PC-9 (cell line): Measurements from ENCODE around the gene B4GALNT1. TPM values are rescaled to one million over a fixed set of nuclear protein-coding genes. Genes with fewer than 3 reads are reported as not detected.

Experiments used
- BruUV-seq: library from RNA; stranded (reverse); fragments of 400-500 nt; replicated peaks from 2 replicates; lab custom pipeline; 2021; lab: Mats Ljungman, UMichigan
- CTCF ChIA-PET: fragments of 300-600 bp; sonication (Branson Sonifier 250); formaldehyde crosslinking; loops from one replicate; lab custom pipeline; 2022; ENCODE audit warnings: antibody characterized with exemption; lab: Charles Lee
- POLR2A ChIA-PET: fragments of 300-600 bp; sonication (Branson Sonifier 250); formaldehyde crosslinking; loops from one replicate; lab custom pipeline; 2022; ENCODE audit warnings: antibody characterized with exemption; ENCODE audit not compliant: unreplicated experiment; lab: Charles Lee
- DNase-seq, 2 experiments: peaks; one replicate each; pipeline versions ENCODE4 v3.0.0 to v3.0.0-alpha.2; 2015 to 2022; ENCODE audit warnings: mixed read lengths in 1 of 2
- H2AFZ ChIP-seq: fragments of 200-600 bp; sonication (generic); 2 replicates; pipeline ENCODE4 v1.8.1; 2017; ENCODE audit warnings: antibody characterized with exemption
- H3F3A ChIP-seq: fragments of 200-600 bp; sonication (generic); 2 replicates; pipeline ENCODE4 v1.8.1; 2017; ENCODE audit warnings: antibody characterized with exemption, mild to moderate bottlenecking, low read depth; ENCODE audit not compliant: insufficient read depth
- H3K27ac ChIP-seq: fragments of 200-600 bp; sonication (generic); 2 replicates; pipeline ENCODE4 v1.6.1; 2016; ENCODE audit warnings: mixed run types
- H3K27me3 ChIP-seq: fragments of 200-600 bp; sonication (generic); 2 replicates; pipeline ENCODE4 v1.6.1; 2016; ENCODE audit warnings: low read depth, mixed run types; ENCODE audit not compliant: insufficient read depth
- H3K36me3 ChIP-seq: fragments of 200-600 bp; sonication (generic); 2 replicates; pipeline ENCODE4 v1.6.1; 2016; ENCODE audit warnings: low read depth, mixed run types
- H3K4me1 ChIP-seq: fragments of 200-600 bp; sonication (generic); replicated peaks from 2 replicates; pipeline ENCODE4 v1.6.1; 2016; ENCODE audit warnings: mixed run types; ENCODE audit not compliant: insufficient read depth
- H3K4me2 ChIP-seq: fragments of 200-600 bp; sonication (generic); 2 replicates; pipeline ENCODE4 v1.6.1; 2017; ENCODE audit warnings: mixed run types
- H3K4me3 ChIP-seq: fragments of 200-600 bp; sonication (generic); 2 replicates; pipeline ENCODE4 v1.6.1; 2016; ENCODE audit warnings: mixed run types
- H3K79me2 ChIP-seq: fragments of 200-600 bp; sonication (generic); 2 replicates; pipeline ENCODE4 v1.6.1; 2017; ENCODE audit warnings: low read depth, mixed run types
- H3K9me2 ChIP-seq: fragments of 200-600 bp; sonication (generic); 2 replicates; pipeline ENCODE4 v1.8.1; 2017; ENCODE audit warnings: mild to moderate bottlenecking; ENCODE audit not compliant: insufficient read depth
- H3K9me3 ChIP-seq: fragments of 200-600 bp; sonication (generic); 2 replicates; pipeline ENCODE4 v1.8.1; 2016; ENCODE audit warnings: low read depth; ENCODE audit not compliant: insufficient read depth
- H4K20me1 ChIP-seq: fragments of 200-600 bp; sonication (generic); 2 replicates; pipeline ENCODE4 v1.8.1; 2017; ENCODE audit not compliant: insufficient read depth
- EZH2 ChIP-seq: fragments of 200-600 bp; sonication (generic); IDR thresholded peaks from 2 replicates; pipeline ENCODE4 v1.8.0; 2017; ENCODE audit warnings: antibody characterized with exemption, low read depth
- intact Hi-C: fragments of 100-400 bp; cut with micrococcal nuclease; formaldehyde crosslinking; loops from one replicate; pipeline ENCODE4 v1.10.0; 2022; ENCODE audit not compliant: unreplicated experiment
- total RNA-seq: library from RNA; stranded (reverse); gene quantifications from 2 replicates; pipeline ENCODE4 v1.2.3, GENCODE V29; 2021
- TF ChIP-seq, protein P1 (sequence below): fragments of 200-600 bp; sonication (generic); conservative IDR thresholded peaks from 2 replicates; pipeline ENCODE4 v1.6.1; 2017; ENCODE audit warnings: mixed run types, antibody characterized with exemption, mild to moderate bottlenecking, moderate library complexity

B4GALNT1 gene
- total RNA-seq, 1 experiment from 2014 or later = 15.0 TPM

DNA sequence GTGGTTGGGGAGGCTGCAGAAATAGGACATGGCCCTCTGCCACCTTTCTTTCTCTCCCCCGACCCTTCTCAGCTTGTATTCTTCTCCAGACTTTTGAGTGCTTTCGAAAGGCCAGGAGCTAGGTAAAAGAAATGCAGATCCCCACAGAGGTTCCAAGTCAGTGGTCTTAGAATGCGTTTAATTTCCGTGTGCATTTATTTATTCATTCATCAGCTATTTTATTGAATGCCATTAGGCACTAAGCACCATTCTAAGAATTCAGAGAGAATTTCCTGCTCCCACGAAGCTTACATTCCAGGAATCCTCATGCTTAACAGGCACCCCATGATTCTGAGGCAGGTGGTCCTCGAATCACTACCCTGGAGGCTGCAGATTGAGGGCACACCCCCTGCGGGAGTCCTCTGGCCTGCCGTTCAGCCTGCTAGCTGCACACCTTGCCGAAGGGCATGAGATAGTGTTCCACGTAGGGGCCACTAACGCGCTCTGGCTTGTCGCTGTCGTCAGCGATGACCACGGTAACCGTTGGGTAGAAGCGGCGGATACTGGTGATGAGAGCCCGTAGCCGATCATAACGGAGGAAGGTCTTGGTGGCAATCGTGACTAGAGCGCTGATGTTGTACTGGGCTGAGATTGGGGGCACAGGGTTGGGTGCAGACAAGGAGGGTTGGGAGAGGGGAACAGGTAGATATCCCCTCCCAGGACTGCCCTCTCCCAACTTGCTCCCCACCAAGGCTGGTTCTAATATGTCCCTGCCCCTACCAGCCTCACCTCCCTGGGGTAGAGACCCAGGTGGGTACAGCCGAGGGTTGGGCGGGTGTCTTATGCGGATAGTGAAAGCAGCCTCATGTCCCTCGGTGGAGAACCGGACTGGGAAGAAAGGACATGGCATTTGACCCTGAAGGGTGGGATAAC, 4.5 kb downstream of the B4GALNT1 start:
- Histone ChIP-seq H2AFZ (no peak overlapping the region), H4K20me1 (no peaks in the 10 kb centered on the region), H3K36me3 (no peaks in the 10 kb centered on the region), H3K9me3 (no peaks in the 10 kb centered on the region), H3K4me2 (no peak overlapping the region), H3K27me3 (peaks cover 9% of the 10 kb centered on the region; the same call in 1 of the 2 replicates), H3K27ac (no peak overlapping the region), H3K4me3 (no peak overlapping the region), H3F3A (no peaks in the 10 kb centered on the region), H3K79me2 (no peaks in the 10 kb centered on the region), H3K9me2 (no peaks in the 10 kb centered on the region), H3K4me1 (peaks cover 5% of the 10 kb centered on the region; the same call in 1 of the 2 replicates)
- intact Hi-C loops = no loop called here
- ChIA-PET POLR2A (interaction anchor here (0.6 kb wide), 1 partner anchor 37 kb away, joined by 3 read pairs; no protein-coding TSS in a partner anchor), CTCF (no interaction called here)
- DNase-seq = no peak
- TF ChIP-seq, protein P1, sequence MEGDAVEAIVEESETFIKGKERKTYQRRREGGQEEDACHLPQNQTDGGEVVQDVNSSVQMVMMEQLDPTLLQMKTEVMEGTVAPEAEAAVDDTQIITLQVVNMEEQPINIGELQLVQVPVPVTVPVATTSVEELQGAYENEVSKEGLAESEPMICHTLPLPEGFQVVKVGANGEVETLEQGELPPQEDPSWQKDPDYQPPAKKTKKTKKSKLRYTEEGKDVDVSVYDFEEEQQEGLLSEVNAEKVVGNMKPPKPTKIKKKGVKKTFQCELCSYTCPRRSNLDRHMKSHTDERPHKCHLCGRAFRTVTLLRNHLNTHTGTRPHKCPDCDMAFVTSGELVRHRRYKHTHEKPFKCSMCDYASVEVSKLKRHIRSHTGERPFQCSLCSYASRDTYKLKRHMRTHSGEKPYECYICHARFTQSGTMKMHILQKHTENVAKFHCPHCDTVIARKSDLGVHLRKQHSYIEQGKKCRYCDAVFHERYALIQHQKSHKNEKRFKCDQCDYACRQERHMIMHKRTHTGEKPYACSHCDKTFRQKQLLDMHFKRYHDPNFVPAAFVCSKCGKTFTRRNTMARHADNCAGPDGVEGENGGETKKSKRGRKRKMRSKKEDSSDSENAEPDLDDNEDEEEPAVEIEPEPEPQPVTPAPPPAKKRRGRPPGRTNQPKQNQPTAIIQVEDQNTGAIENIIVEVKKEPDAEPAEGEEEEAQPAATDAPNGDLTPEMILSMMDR = no peak
- no TSS peak for BruUV-seq

DNA sequence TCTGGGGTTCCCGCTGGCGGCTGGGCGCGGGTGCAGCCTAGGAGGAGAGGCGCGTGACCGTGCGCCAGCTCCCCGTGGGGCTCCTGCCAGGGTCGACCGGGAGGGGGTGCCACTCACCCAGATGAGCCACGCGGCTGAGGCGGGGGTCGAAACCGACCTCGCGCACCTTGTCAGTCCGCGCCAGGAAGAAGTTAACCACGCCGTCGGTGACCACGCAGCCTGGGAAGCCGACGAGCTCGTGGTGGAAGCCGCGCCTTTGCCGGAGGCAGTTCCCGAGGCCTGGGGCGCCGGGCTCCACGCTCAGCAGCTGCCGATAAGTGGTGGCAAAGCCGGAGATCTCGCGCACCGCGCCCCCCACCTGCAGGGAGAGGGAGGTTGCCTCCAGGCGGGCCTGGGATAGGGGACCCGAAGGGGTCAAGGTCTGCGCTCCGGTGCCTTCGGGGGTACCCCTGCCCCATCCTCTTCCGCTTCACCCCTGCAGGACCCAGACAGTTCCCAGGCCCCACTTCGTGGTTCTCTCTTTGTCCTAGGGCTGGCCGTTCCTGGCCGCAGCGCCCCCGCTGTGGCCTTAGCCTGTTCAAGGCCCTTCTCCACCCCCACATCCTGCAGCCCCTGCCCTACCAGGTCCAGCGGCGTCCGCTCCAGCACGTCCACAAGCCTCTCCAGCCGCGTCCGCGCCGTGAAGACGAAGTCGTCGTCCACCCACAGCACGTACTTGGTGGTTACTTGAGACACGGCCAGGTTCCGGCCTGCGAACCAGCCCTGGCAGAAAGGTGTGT, 5.3 kb downstream of the B4GALNT1 start:
- POLR2A ChIA-PET = interaction anchor here (0.6 kb wide), 1 partner anchor 36 kb away, joined by 3 read pairs; no protein-coding TSS in a partner anchor
- Histone ChIP-seq H3K9me2 (no peaks in the 10 kb centered on the region), H3K36me3 (no peaks in the 10 kb centered on the region), H3F3A (no peaks in the 10 kb centered on the region), H3K4me3 (no peak overlapping the region), H4K20me1 (no peaks in the 10 kb centered on the region), H3K4me1 (no peaks in the 10 kb centered on the region), H3K27me3 (peaks cover 17% of the 10 kb centered on the region), H2AFZ (no peak overlapping the region), H3K79me2 (no peaks in the 10 kb centered on the region), H3K9me3 (no peaks in the 10 kb centered on the region), H3K27ac (no peak overlapping the region), H3K4me2 (no peak overlapping the region)
- TF ChIP-seq EZH2 = no peak
- TF ChIP-seq, protein P1 = no peak
- CTCF ChIA-PET = no interaction called here
- DNase-seq = no peak
- intact Hi-C loops = no loop called here
- no TSS peak for BruUV-seq

DNA sequence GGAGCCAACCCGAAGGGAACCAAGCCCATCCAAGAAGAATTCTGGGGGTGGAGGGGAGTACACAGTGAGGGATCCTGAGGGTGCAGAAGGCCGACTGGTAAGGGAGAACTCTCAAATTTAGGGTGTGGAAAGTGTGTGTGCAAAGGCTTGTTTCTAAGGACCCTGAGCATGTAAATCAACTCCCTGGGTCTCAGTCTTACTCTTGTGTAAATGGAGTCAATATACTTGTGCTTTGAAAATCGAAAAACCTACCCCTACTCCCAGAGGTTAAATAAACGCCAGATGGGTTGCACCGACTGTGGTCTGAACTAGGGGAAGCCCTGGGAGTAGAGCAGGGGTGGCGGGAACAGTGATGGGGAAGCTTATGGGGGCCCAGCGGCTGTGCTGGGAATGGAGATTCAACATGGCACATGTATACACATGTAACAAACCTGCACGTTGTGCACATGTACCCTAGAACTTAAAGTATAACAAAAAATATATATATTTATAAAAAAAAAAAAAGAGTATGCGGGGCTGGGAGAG, 6.0 kb downstream of the B4GALNT1 start:
- H4K20me1 ChIP-seq = no peaks in the 10 kb centered on the region
- no peak for DNase-seq
- no peaks in the 10 kb centered on the region for H3K36me3 ChIP-seq
- H2AFZ ChIP-seq = no peak overlapping the region
- no peaks in the 10 kb centered on the region for H3K9me2 ChIP-seq
- no peak overlapping the region for H3K4me3 ChIP-seq
- no peaks in the 10 kb centered on the region for H3K79me2 ChIP-seq
- ChIA-PET POLR2A (no interaction called here), CTCF (no interaction called here)
- TF ChIP-seq, protein P1 = no peak
- TF ChIP-seq EZH2 = no peak
- H3K4me1 ChIP-seq = no peaks in the 10 kb centered on the region
- H3K27me3 ChIP-seq = peaks cover 24% of the 10 kb centered on the region
- no peaks in the 10 kb centered on the region for H3F3A ChIP-seq
- no peaks in the 10 kb centered on the region for H3K9me3 ChIP-seq
- H3K27ac ChIP-seq = no peak overlapping the region
- H3K4me2 ChIP-seq = no peak overlapping the region
- intact Hi-C loops = no loop called here
- BruUV-seq = no TSS peak
